Vagina (tissue), 2 donors: ENCODE results near the gene STX16. TPM values are rescaled to one million over a fixed set of nuclear protein-coding genes. Genes with fewer than 3 reads are reported as not detected.

ENCODE experiments used
- DNase-seq, 2 donors: peaks; one replicate each; pipeline ENCODE4 v3.0.0-alpha.2; 2017; ENCODE audit errors: extremely low spot score in 2 of 2
- H3K27ac ChIP-seq: fragments of 200-600 bp; sonication (generic); one replicate; pipeline ENCODE4 v1.5.1; 2019
- H3K27me3 ChIP-seq: fragments of 200-600 bp; sonication (generic); one replicate; pipeline ENCODE4 v1.5.1; 2019
- H3K36me3 ChIP-seq, 2 donors: fragments of 200-600 bp; sonication (generic); one replicate each; pipeline ENCODE4 v1.5.1; 2017 to 2019
- H3K4me1 ChIP-seq: fragments of 200-600 bp; sonication (generic); one replicate; pipeline ENCODE4 v1.5.1; 2019
- H3K4me3 ChIP-seq, 2 donors: fragments of 200-600 bp; sonication (generic); 1 replicate in 1 of 2; 2 replicates in 1 of 2; pipeline ENCODE4 v1.5.1; 2016 to 2019
- H3K9me3 ChIP-seq: fragments of 200-600 bp; sonication (generic); one replicate; pipeline ENCODE4 v1.5.1; 2019
- POLR2A ChIP-seq, 2 donors: fragments of 450-650 bp; IDR thresholded peaks; one replicate each; pipeline ENCODE4 v1.6.1; 2017; ENCODE audit warnings: antibody characterized with exemption in 2 of 2, mild to moderate bottlenecking in 2 of 2, moderate library complexity in 2 of 2
- POLR2AphosphoS5 ChIP-seq, 2 donors: sonication (generic); formaldehyde crosslinking; IDR thresholded peaks; one replicate each; pipeline ENCODE4 v1.9.0; 2017; ENCODE audit warnings: antibody characterized with exemption in 2 of 2, mild to moderate bottlenecking in 2 of 2, low read depth in 1 of 2; ENCODE audit not compliant: insufficient read depth in 1 of 2
- intact Hi-C: fragments of 100-400 bp; cut with DNase I; formaldehyde crosslinking; loops from one replicate; pipeline ENCODE4 v1.15.1; 2023
- total RNA-seq: library from RNA; depleted of rRNA; stranded (reverse); fragments of >200 nt; gene quantifications from one replicate; pipeline ENCODE4 v1.2.3, GENCODE V29; 2016
- TF ChIP-seq, protein P1 (sequence below), 3 experiments: fragments of 450-650 bp in 2 of 3; fragments of 200-600 bp in 1 of 3; sonication (generic) in 1 of 3; IDR thresholded peaks; one replicate each; pipeline ENCODE4 v1.5.1; 2017 to 2019; ENCODE audit warnings: antibody characterized with exemption in 3 of 3, mild to moderate bottlenecking in 2 of 3, moderate library complexity in 2 of 3

The STX16 gene
- total RNA-seq, 1 donor from 2014 or later = 49.4 TPM

- Histone ChIP-seq H3K4me3 (no peak overlapping the region), H3K27ac (no peak overlapping the region), H3K9me3 (no peaks in the 10 kb centered on the region), H3K27me3 (no peaks in the 10 kb centered on the region), H3K36me3 (peaks cover 0 to 22% of the 10 kb centered on the region in 2 donors), H3K4me1 (no peaks in the 10 kb centered on the region)
- no peak for DNase-seq
- TF ChIP-seq, protein P1, sequence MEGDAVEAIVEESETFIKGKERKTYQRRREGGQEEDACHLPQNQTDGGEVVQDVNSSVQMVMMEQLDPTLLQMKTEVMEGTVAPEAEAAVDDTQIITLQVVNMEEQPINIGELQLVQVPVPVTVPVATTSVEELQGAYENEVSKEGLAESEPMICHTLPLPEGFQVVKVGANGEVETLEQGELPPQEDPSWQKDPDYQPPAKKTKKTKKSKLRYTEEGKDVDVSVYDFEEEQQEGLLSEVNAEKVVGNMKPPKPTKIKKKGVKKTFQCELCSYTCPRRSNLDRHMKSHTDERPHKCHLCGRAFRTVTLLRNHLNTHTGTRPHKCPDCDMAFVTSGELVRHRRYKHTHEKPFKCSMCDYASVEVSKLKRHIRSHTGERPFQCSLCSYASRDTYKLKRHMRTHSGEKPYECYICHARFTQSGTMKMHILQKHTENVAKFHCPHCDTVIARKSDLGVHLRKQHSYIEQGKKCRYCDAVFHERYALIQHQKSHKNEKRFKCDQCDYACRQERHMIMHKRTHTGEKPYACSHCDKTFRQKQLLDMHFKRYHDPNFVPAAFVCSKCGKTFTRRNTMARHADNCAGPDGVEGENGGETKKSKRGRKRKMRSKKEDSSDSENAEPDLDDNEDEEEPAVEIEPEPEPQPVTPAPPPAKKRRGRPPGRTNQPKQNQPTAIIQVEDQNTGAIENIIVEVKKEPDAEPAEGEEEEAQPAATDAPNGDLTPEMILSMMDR (IDR thresholded peaks at IDR 0.05) = no peak
- TF ChIP-seq POLR2AphosphoS5 (IDR thresholded peaks at IDR 0.05; ENCODE audit: insufficient read depth in 1 of 2, low read depth in 1 of 2) (no peak), POLR2A (IDR thresholded peaks at IDR 0.05) (no peak)
- intact Hi-C loops = no loop called here
Observed at GRCh38 chr20:58678806-58679205, 27.7 kb downstream of the STX16 start.

- no peak overlapping the region for H3K27ac ChIP-seq
- no peaks in the 10 kb centered on the region for H3K27me3 ChIP-seq
- intact Hi-C loops = no loop called here
- no peak for TF ChIP-seq POLR2AphosphoS5 (IDR thresholded peaks at IDR 0.05; ENCODE audit: insufficient read depth in 1 of 2, low read depth in 1 of 2)
- TF ChIP-seq POLR2A (IDR thresholded peaks at IDR 0.05) = no peak
- H3K4me1 ChIP-seq = no peaks in the 10 kb centered on the region
- DNase-seq = no peak
- no peaks in the 10 kb centered on the region for H3K9me3 ChIP-seq
- H3K4me3 ChIP-seq = no peak overlapping the region
- no peaks in the 10 kb centered on the region for H3K36me3 ChIP-seq
Observed at GRCh38 chr20:58682656-58683531, 31.8 kb downstream of the STX16 start.

GRCh38 chr20:58684291-58684690 lies 33.2 kb downstream of the STX16 start:
- H3K36me3 ChIP-seq = no peaks in the 10 kb centered on the region
- H3K4me1 ChIP-seq = no peaks in the 10 kb centered on the region
- TF ChIP-seq, protein P1 (IDR thresholded peaks at IDR 0.05) = no peak
- TF ChIP-seq POLR2AphosphoS5 (IDR thresholded peaks at IDR 0.05; ENCODE audit: insufficient read depth in 1 of 2, low read depth in 1 of 2) = no peak
- no peak for TF ChIP-seq POLR2A (IDR thresholded peaks at IDR 0.05)
- no peak overlapping the region for H3K27ac ChIP-seq
- no peaks in the 10 kb centered on the region for H3K9me3 ChIP-seq
- no peak overlapping the region for H3K4me3 ChIP-seq
- DNase-seq = no peak
- intact Hi-C loops = no loop called here
- no peaks in the 10 kb centered on the region for H3K27me3 ChIP-seq

DNA sequence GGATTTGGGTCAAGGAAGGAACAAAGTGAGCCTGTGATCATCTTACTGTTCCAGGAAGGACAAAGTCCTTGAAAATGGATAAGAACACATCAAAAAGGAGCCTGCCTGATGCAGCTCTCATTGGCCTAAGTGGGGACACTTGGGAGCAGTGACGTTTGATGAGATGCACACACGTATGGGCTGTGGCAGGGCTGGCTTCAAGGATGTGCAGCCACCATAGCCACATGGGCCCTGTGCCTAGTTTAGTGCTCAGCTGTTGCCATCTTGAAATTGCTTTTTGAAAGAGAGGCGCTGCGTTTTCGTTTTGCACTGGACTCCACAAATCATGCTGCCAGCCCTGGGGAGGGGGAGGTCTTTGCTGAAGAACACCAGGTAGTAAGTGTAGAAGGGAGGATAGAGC lies 34.9 kb downstream of the STX16 start:
- no peaks in the 10 kb centered on the region for H3K9me3 ChIP-seq
- intact Hi-C loops = no loop called here
- TF ChIP-seq POLR2AphosphoS5 (IDR thresholded peaks at IDR 0.05; ENCODE audit: insufficient read depth in 1 of 2, low read depth in 1 of 2) = no peak
- TF ChIP-seq POLR2A (IDR thresholded peaks at IDR 0.05) = no peak
- TF ChIP-seq, protein P1 (IDR thresholded peaks at IDR 0.05) = no peak
- H3K4me3 ChIP-seq = no peak overlapping the region
- peaks cover 7% of the 10 kb centered on the region for H3K4me1 ChIP-seq
- H3K27ac ChIP-seq = no peak overlapping the region
- no peak for DNase-seq
- H3K27me3 ChIP-seq = no peaks in the 10 kb centered on the region
- H3K36me3 ChIP-seq = no peaks in the 10 kb centered on the region

DNA sequence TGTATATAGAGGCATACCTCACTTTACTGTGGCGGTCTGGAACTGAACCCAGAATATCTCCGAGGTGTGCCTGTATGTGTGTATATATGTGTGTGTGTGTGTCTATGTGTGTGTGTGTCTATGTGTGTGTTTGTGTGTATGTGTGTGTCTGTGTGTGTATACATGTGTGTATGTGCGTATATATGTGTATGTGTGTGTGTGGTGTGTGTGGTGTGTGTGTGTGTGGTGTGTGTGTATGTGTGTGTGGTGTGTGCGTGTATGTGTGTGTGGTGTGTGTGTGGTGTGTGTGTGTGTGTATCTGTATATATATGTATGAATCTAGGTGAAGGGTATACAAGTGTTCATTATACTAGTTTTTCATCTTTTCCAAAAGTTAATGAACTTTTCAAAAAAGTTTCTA lies 37.3 kb downstream of the STX16 start:
- intact Hi-C loops = no loop called here
- TF ChIP-seq POLR2AphosphoS5 (IDR thresholded peaks at IDR 0.05; ENCODE audit: insufficient read depth in 1 of 2, low read depth in 1 of 2) (no peak), POLR2A (IDR thresholded peaks at IDR 0.05) (no peak)
- TF ChIP-seq, protein P1 (IDR thresholded peaks at IDR 0.05) = no peak
- no peak for DNase-seq
- Histone ChIP-seq H3K9me3 (no peaks in the 10 kb centered on the region), H3K36me3 (no peaks in the 10 kb centered on the region), H3K4me1 (peaks cover 24% of the 10 kb centered on the region), H3K27ac (no peak overlapping the region), H3K27me3 (no peaks in the 10 kb centered on the region), H3K4me3 (no peak overlapping the region)
